ENCODE data around the gene CEPT1.

DNA sequence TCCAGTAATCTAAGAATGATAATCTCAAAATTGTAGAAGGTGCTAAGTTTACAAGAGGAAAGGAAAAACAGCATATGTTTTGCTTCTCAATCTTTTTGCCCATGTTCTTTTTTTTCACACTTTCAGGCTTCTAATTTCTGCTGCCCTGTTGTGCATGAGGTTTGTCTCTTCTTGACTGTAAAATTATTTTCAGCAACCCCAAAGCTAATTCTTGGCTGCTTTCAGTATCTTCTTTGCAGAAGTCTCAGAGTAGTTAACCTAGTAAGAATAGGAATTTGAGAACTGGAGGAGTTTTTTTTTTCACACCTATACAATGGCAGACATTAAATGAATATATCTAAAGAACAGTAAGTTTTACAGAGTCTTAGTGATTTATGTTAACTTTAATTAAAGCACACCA is 34.0 kb downstream of the CEPT1 start:
- TF ChIP-seq, protein P1, sequence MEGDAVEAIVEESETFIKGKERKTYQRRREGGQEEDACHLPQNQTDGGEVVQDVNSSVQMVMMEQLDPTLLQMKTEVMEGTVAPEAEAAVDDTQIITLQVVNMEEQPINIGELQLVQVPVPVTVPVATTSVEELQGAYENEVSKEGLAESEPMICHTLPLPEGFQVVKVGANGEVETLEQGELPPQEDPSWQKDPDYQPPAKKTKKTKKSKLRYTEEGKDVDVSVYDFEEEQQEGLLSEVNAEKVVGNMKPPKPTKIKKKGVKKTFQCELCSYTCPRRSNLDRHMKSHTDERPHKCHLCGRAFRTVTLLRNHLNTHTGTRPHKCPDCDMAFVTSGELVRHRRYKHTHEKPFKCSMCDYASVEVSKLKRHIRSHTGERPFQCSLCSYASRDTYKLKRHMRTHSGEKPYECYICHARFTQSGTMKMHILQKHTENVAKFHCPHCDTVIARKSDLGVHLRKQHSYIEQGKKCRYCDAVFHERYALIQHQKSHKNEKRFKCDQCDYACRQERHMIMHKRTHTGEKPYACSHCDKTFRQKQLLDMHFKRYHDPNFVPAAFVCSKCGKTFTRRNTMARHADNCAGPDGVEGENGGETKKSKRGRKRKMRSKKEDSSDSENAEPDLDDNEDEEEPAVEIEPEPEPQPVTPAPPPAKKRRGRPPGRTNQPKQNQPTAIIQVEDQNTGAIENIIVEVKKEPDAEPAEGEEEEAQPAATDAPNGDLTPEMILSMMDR (IDR thresholded peaks at IDR 0.05) = no peak
- TF ChIP-seq POLR2A (IDR thresholded peaks at IDR 0.05) = no peak

Data from body of pancreas (tissue), 4 donors.